ENCODE data around the gene ALG1. TPM values are rescaled to one million over a fixed set of nuclear protein-coding genes. Genes with fewer than 3 reads are reported as not detected.

ALG1 gene
- 10 to 100 TPM; 15.0 to 16.7 TPM for total RNA-seq

GRCh38 chr16:5071681-5072333 is at the start of gene ALG1:
ALG1 (plus strand) TSS chr16:5071843; CDS start chr16:5071850, 7 bp downstream.
- ATAC-seq (replicated peaks in 1 of 2) (peak; percentile 91 to 93), DNase-seq (peak; percentile 91 to 93)
- Mint-ChIP-seq H3K9me3 (no peaks in the 10 kb centered on the region), H3K4me3 (peak within 1 kb of the TSS; percentile 89 to 96), H3K4me1 (ENCODE audit: low read depth) (peaks cover 27% of the 10 kb centered on the region), H3K27me3 (ENCODE audit: low read depth) (no peaks in the 10 kb centered on the region), H3K36me3 (ENCODE audit: insufficient read depth in 2 of 2) (peaks cover 3 to 4% of the 10 kb centered on the region in 2 donors), H3K27ac (peak within 1 kb of the TSS; percentile 88)

- no peaks in the 10 kb centered on the region for H3K9me3 Mint-ChIP-seq
- no peak overlapping the region for H3K4me3 Mint-ChIP-seq
- no peak for ATAC-seq (replicated peaks in 1 of 2)
- H3K36me3 Mint-ChIP-seq (ENCODE audit: insufficient read depth in 2 of 2): no peaks in the 10 kb centered on the region
- DNase-seq: no peak
- no peaks in the 10 kb centered on the region for H3K27me3 Mint-ChIP-seq (ENCODE audit: low read depth)
- H3K27ac Mint-ChIP-seq: no peak overlapping the region
- H3K4me1 Mint-ChIP-seq (ENCODE audit: low read depth): no peaks in the 10 kb centered on the region
Measured at GRCh38 chr16:5022521-5022920, 49.1 kb upstream of the ALG1 start.

- no peaks in the 10 kb centered on the region for H3K9me3 Mint-ChIP-seq
- DNase-seq (no peak), ATAC-seq (replicated peaks in 1 of 2) (no peak)
- no peaks in the 10 kb centered on the region for H3K4me1 Mint-ChIP-seq (ENCODE audit: low read depth)
- H3K27ac Mint-ChIP-seq: no peak overlapping the region
- H3K4me3 Mint-ChIP-seq: no peak overlapping the region
- no peaks in the 10 kb centered on the region for H3K36me3 Mint-ChIP-seq (ENCODE audit: insufficient read depth in 2 of 2)
- no peaks in the 10 kb centered on the region for H3K27me3 Mint-ChIP-seq (ENCODE audit: low read depth)
Measured at GRCh38 chr16:5024632-5025031, 47.0 kb upstream of the ALG1 start.

GRCh38 chr16:5025171-5025632 is 46.4 kb upstream of the ALG1 start:
- Mint-ChIP-seq H3K4me1 (ENCODE audit: low read depth) (no peaks in the 10 kb centered on the region), H3K4me3 (no peak overlapping the region), H3K9me3 (no peaks in the 10 kb centered on the region), H3K27me3 (ENCODE audit: low read depth) (no peaks in the 10 kb centered on the region), H3K36me3 (ENCODE audit: insufficient read depth in 2 of 2) (no peaks in the 10 kb centered on the region), H3K27ac (no peak overlapping the region)
- DNase-seq (no peak), ATAC-seq (replicated peaks in 1 of 2) (no peak)

GRCh38 chr16:5026664-5027063 is 45.0 kb upstream of the ALG1 start:
- ATAC-seq (replicated peaks in 1 of 2) (no peak), DNase-seq (no peak)
- peaks cover 2% of the 10 kb centered on the region for H3K4me1 Mint-ChIP-seq (ENCODE audit: low read depth)
- H3K27me3 Mint-ChIP-seq (ENCODE audit: low read depth): no peaks in the 10 kb centered on the region
- H3K9me3 Mint-ChIP-seq: no peaks in the 10 kb centered on the region
- no peak overlapping the region for H3K27ac Mint-ChIP-seq
- no peak overlapping the region for H3K4me3 Mint-ChIP-seq
- H3K36me3 Mint-ChIP-seq (ENCODE audit: insufficient read depth in 2 of 2): no peaks in the 10 kb centered on the region

GRCh38 chr16:5027086-5027485 is 44.6 kb upstream of the ALG1 start:
- H3K9me3 Mint-ChIP-seq: no peaks in the 10 kb centered on the region
- no peak overlapping the region for H3K27ac Mint-ChIP-seq
- ATAC-seq (replicated peaks in 1 of 2) (no peak), DNase-seq (no peak)
- H3K4me1 Mint-ChIP-seq (ENCODE audit: low read depth): peaks cover 6% of the 10 kb centered on the region
- H3K4me3 Mint-ChIP-seq: no peak overlapping the region
- H3K27me3 Mint-ChIP-seq (ENCODE audit: low read depth): no peaks in the 10 kb centered on the region
- H3K36me3 Mint-ChIP-seq (ENCODE audit: insufficient read depth in 2 of 2): no peaks in the 10 kb centered on the region

- ATAC-seq (replicated peaks in 1 of 2) (no peak), DNase-seq (no peak)
- no peaks in the 10 kb centered on the region for H3K36me3 Mint-ChIP-seq (ENCODE audit: insufficient read depth in 2 of 2)
- H3K27ac Mint-ChIP-seq: no peak overlapping the region
- peaks cover 12% of the 10 kb centered on the region for H3K4me1 Mint-ChIP-seq (ENCODE audit: low read depth)
- no peaks in the 10 kb centered on the region for H3K27me3 Mint-ChIP-seq (ENCODE audit: low read depth)
- no peaks in the 10 kb centered on the region for H3K9me3 Mint-ChIP-seq
- no peak overlapping the region for H3K4me3 Mint-ChIP-seq
Measured at GRCh38 chr16:5027575-5028235, 43.9 kb upstream of the ALG1 start.

- Mint-ChIP-seq H3K4me1 (ENCODE audit: low read depth) (peaks cover 17% of the 10 kb centered on the region), H3K27ac (no peak overlapping the region), H3K27me3 (ENCODE audit: low read depth) (no peaks in the 10 kb centered on the region), H3K9me3 (no peaks in the 10 kb centered on the region), H3K36me3 (ENCODE audit: insufficient read depth in 2 of 2) (no peaks in the 10 kb centered on the region), H3K4me3 (no peak overlapping the region)
- DNase-seq: no peak
- no peak for ATAC-seq (replicated peaks in 1 of 2)
Measured at GRCh38 chr16:5028950-5029475, 42.6 kb upstream of the ALG1 start.

GRCh38 chr16:5030251-5030870 is 41.3 kb upstream of the ALG1 start:
- no peak overlapping the region for H3K4me3 Mint-ChIP-seq
- no peaks in the 10 kb centered on the region for H3K27me3 Mint-ChIP-seq (ENCODE audit: low read depth)
- H3K27ac Mint-ChIP-seq: no peak overlapping the region
- no peak for DNase-seq
- no peaks in the 10 kb centered on the region for H3K36me3 Mint-ChIP-seq (ENCODE audit: insufficient read depth in 2 of 2)
- H3K4me1 Mint-ChIP-seq (ENCODE audit: low read depth): peaks cover 24% of the 10 kb centered on the region
- no peak for ATAC-seq (replicated peaks in 1 of 2)
- no peaks in the 10 kb centered on the region for H3K9me3 Mint-ChIP-seq

- Mint-ChIP-seq H3K27me3 (ENCODE audit: low read depth) (no peaks in the 10 kb centered on the region), H3K36me3 (ENCODE audit: insufficient read depth in 2 of 2) (no peaks in the 10 kb centered on the region), H3K4me3 (no peak overlapping the region), H3K4me1 (ENCODE audit: low read depth) (peaks cover 24% of the 10 kb centered on the region), H3K27ac (no peak overlapping the region), H3K9me3 (no peaks in the 10 kb centered on the region)
- ATAC-seq (replicated peaks in 1 of 2): no peak
- no peak for DNase-seq
Measured at GRCh38 chr16:5031601-5032000, 40.0 kb upstream of the ALG1 start.

- H3K4me1 Mint-ChIP-seq (ENCODE audit: low read depth): peaks cover 24% of the 10 kb centered on the region
- H3K27me3 Mint-ChIP-seq (ENCODE audit: low read depth): no peaks in the 10 kb centered on the region
- no peak overlapping the region for H3K27ac Mint-ChIP-seq
- H3K36me3 Mint-ChIP-seq (ENCODE audit: insufficient read depth in 2 of 2): no peaks in the 10 kb centered on the region
- no peak for ATAC-seq (replicated peaks in 1 of 2)
- DNase-seq: no peak
- no peaks in the 10 kb centered on the region for H3K9me3 Mint-ChIP-seq
- peak overlapping the region; percentile 83 to 90 for H3K4me3 Mint-ChIP-seq
Measured at GRCh38 chr16:5032748-5033167, 38.9 kb upstream of the ALG1 start.

- Mint-ChIP-seq H3K4me3 (peak within 1 kb of the TSS; percentile 83 to 90), H3K9me3 (no peaks in the 10 kb centered on the region), H3K27ac (peak within 1 kb of the TSS; percentile 79), H3K36me3 (ENCODE audit: insufficient read depth in 2 of 2) (no peaks in the 10 kb centered on the region), H3K27me3 (ENCODE audit: low read depth) (no peaks in the 10 kb centered on the region), H3K4me1 (ENCODE audit: low read depth) (peaks cover 24% of the 10 kb centered on the region)
- ATAC-seq (replicated peaks in 1 of 2): peak; percentile 94 to 96
- peak; percentile 79 to 87 for DNase-seq
Measured at GRCh38 chr16:5033256-5034166, 38.1 kb upstream of the ALG1 start, which contains the start of gene NAGPA. NAGPA (minus strand) TSS chr16:5033935; CDS start chr16:5033914, 21 bp downstream.
